HCT116 (cell line): Measurements from ENCODE around the gene STBD1.

Experiments used
- ATF3 ChIP-seq: IDR thresholded peaks from 2 replicates; pipeline ENCODE4 v1.6.1; 2012
- CBX3 ChIP-seq: IDR thresholded peaks from 2 replicates; pipeline ENCODE4 v1.6.1; 2012; ENCODE audit warnings: low read depth
- CEBPB ChIP-seq: IDR thresholded peaks from 2 replicates; pipeline ENCODE4 v1.6.1; 2012; ENCODE audit warnings: low read depth
- CTCF ChIP-seq, 3 experiments: fragments of 200-600 bp in 1 of 3; sonication (generic) in 1 of 3; IDR thresholded peaks in 2 of 3; conservative IDR thresholded peaks in 1 of 3; 2 replicates each; pipeline ENCODE4 v1.5.1; 2012 to 2017; ENCODE audit warnings: low read depth in 2 of 3, low read length in 2 of 3, antibody characterized with exemption in 1 of 3, borderline replicate concordance in 1 of 3, control low read depth in 1 of 3, mild to moderate bottlenecking in 1 of 3, mixed read lengths in 1 of 3, mixed run types in 1 of 3, moderate library complexity in 1 of 3; ENCODE audit not compliant: insufficient read depth in 1 of 3
- EZH2 ChIP-seq: fragments of 200-600 bp; sonication (generic); IDR thresholded peaks from 2 replicates; pipeline ENCODE4 v1.6.1; 2017; ENCODE audit warnings: antibody characterized with exemption, mixed run types
- EZH2phosphoT487 ChIP-seq: fragments of 200-600 bp; IDR thresholded peaks from 2 replicates; pipeline ENCODE4 v1.6.1; 2018; ENCODE audit warnings: antibody characterized with exemption, borderline replicate concordance
- FOSL1 ChIP-seq: IDR thresholded peaks from 2 replicates; pipeline ENCODE4 v1.6.1; 2012; ENCODE audit warnings: low read depth
- MAX ChIP-seq: IDR thresholded peaks from 2 replicates; pipeline ENCODE4 v1.6.1; 2012
- POLR2A ChIP-seq: IDR thresholded peaks from 2 replicates; pipeline ENCODE4 v1.7.0; 2011; ENCODE audit warnings: borderline replicate concordance; ENCODE audit not compliant: insufficient read depth, insufficient read length; ENCODE audit errors: extremely low read depth
- POLR2AphosphoS5 ChIP-seq: IDR thresholded peaks from 2 replicates; pipeline ENCODE4 v1.6.1; 2011; ENCODE audit warnings: mild to moderate bottlenecking, low read depth, low read length, moderate library complexity
- RAD21 ChIP-seq: IDR thresholded peaks from 2 replicates; pipeline ENCODE4 v1.6.1; 2012; ENCODE audit warnings: low read depth, mild to moderate bottlenecking
- YY1 ChIP-seq: IDR thresholded peaks from 2 replicates; pipeline ENCODE4 v1.6.1; 2011; ENCODE audit warnings: low read length, low read depth, moderate library complexity, mild to moderate bottlenecking; ENCODE audit not compliant: insufficient replicate concordance; ENCODE audit errors: extremely low read depth
- ZBTB33 ChIP-seq: IDR thresholded peaks from 2 replicates; pipeline ENCODE4 v1.6.1; 2011; ENCODE audit warnings: mild to moderate bottlenecking, low read length, moderate library complexity; ENCODE audit not compliant: insufficient replicate concordance; ENCODE audit errors: extremely low read depth
- ZFX ChIP-seq: fragments of 450-650 bp; IDR thresholded peaks from 2 replicates; pipeline ENCODE4 v1.6.1; 2017

GRCh38 chr4:76342803-76343202 is 36.3 kb downstream of the STBD1 start:
- no peak for TF ChIP-seq RAD21
- no peak for TF ChIP-seq YY1
- no peak for TF ChIP-seq CTCF (IDR thresholded peaks at IDR 0.05 in 2 of 3, conservative IDR thresholded peaks at IDR 0.05 in 1 of 3; ENCODE audit: borderline replicate concordance in 1 of 3, insufficient read depth in 1 of 3, low read depth in 2 of 3, low read length in 2 of 3)
- no peak for TF ChIP-seq EZH2phosphoT487
- no peak for TF ChIP-seq FOSL1
- TF ChIP-seq POLR2A: no peak
- TF ChIP-seq EZH2: no peak
- no peak for TF ChIP-seq ZFX
- no peak for TF ChIP-seq POLR2AphosphoS5
- TF ChIP-seq MAX: no peak
- no peak for TF ChIP-seq ATF3
- TF ChIP-seq CBX3: no peak
- no peak for TF ChIP-seq ZBTB33
- TF ChIP-seq CEBPB: no peak
